Neutrophil (primary cell): ENCODE results near the gene VWA5B1.

Experiments
- H3K27ac ChIP-seq: fragments of 200-600 bp; sonication (generic); 2 replicates; pipeline ENCODE4 v1.5.1; 2016; ENCODE audit warnings: mild to moderate bottlenecking, moderate library complexity
- H3K27me3 ChIP-seq: fragments of 200-600 bp; sonication (generic); 2 replicates; pipeline ENCODE4 v1.6.0; 2016; ENCODE audit warnings: mild to moderate bottlenecking
- H3K36me3 ChIP-seq: fragments of 200-600 bp; sonication (generic); 2 replicates; pipeline ENCODE4 v1.5.1; 2017
- H3K4me1 ChIP-seq, 2 experiments: fragments of 200-600 bp in 1 of 2; sonication (generic) in 1 of 2; 1 replicate in 1 of 2; 2 replicates in 1 of 2; pipeline versions ENCODE4 v1.5.1 to v1.6.1; 2013 to 2016; ENCODE audit warnings: low read depth in 1 of 2, low read length in 1 of 2, mild to moderate bottlenecking in 1 of 2, moderate library complexity in 1 of 2; ENCODE audit not compliant: control insufficient read depth in 1 of 2, insufficient read depth in 1 of 2
- H3K4me3 ChIP-seq, 2 experiments: fragments of 200-600 bp in 1 of 2; sonication (generic) in 1 of 2; 1 replicate in 1 of 2; 2 replicates in 1 of 2; pipeline ENCODE4 v1.5.1; 2013 to 2016; ENCODE audit warnings: low read depth in 1 of 2, low read length in 1 of 2, mild to moderate bottlenecking in 1 of 2, moderate library complexity in 1 of 2
- H3K9me3 ChIP-seq: fragments of 200-600 bp; sonication (generic); 2 replicates; pipeline ENCODE4 v1.5.1; 2016
- CTCF ChIP-seq: fragments of 200-600 bp; sonication (generic); IDR thresholded peaks from 2 replicates; pipeline ENCODE4 v1.5.1; 2016; ENCODE audit warnings: antibody characterized with exemption

The VWA5B1 gene

GRCh38 chr1:20385630-20386029 lies 95.0 kb downstream of the VWA5B1 start:
- H3K36me3 ChIP-seq: no peaks in the 10 kb centered on the region
- no peaks in the 10 kb centered on the region for H3K9me3 ChIP-seq
- no peak overlapping the region for H3K4me3 ChIP-seq
- no peak overlapping the region for H3K27ac ChIP-seq
- TF ChIP-seq CTCF: no peak
- no peaks in the 10 kb centered on the region for H3K4me1 ChIP-seq
- peaks cover 64% of the 10 kb centered on the region for H3K27me3 ChIP-seq

GRCh38 chr1:20386323-20387081 lies 95.8 kb downstream of the VWA5B1 start:
- H3K27me3 ChIP-seq: peaks cover 64% of the 10 kb centered on the region
- H3K9me3 ChIP-seq: no peaks in the 10 kb centered on the region
- H3K4me1 ChIP-seq: no peaks in the 10 kb centered on the region

GRCh38 chr1:20389571-20389970 lies 98.9 kb downstream of the VWA5B1 start:
- Histone ChIP-seq H3K36me3 (no peaks in the 10 kb centered on the region), H3K27ac (no peak overlapping the region), H3K27me3 (peaks cover 66% of the 10 kb centered on the region), H3K4me3 (no peak overlapping the region), H3K4me1 (no peaks in the 10 kb centered on the region), H3K9me3 (no peaks in the 10 kb centered on the region)
- no peak for TF ChIP-seq CTCF

More at GRCh38 chr1:20386323-20387081, 95.8 kb downstream of the VWA5B1 start:
- H3K36me3 ChIP-seq: no peaks in the 10 kb centered on the region
- TF ChIP-seq CTCF: no peak
- H3K4me3 ChIP-seq: no peak overlapping the region
- no peak overlapping the region for H3K27ac ChIP-seq

- no peak for TF ChIP-seq CTCF
- H3K27ac ChIP-seq: no peak overlapping the region
- no peaks in the 10 kb centered on the region for H3K36me3 ChIP-seq
- no peaks in the 10 kb centered on the region for H3K4me1 ChIP-seq
- H3K27me3 ChIP-seq: peaks cover 54% of the 10 kb centered on the region
- H3K9me3 ChIP-seq: no peaks in the 10 kb centered on the region
- H3K4me3 ChIP-seq: no peak overlapping the region
Observed at GRCh38 chr1:20390589-20391331, 100.1 kb downstream of the VWA5B1 start.

- no peak for TF ChIP-seq CTCF
- peaks cover 28% of the 10 kb centered on the region for H3K27me3 ChIP-seq
- no peaks in the 10 kb centered on the region for H3K4me1 ChIP-seq
- H3K9me3 ChIP-seq: no peaks in the 10 kb centered on the region
- H3K36me3 ChIP-seq: no peaks in the 10 kb centered on the region
- no peak overlapping the region for H3K4me3 ChIP-seq
- H3K27ac ChIP-seq: no peak overlapping the region
Observed at GRCh38 chr1:20395255-20395654, 104.6 kb downstream of the VWA5B1 start.
